ENCODE results near the gene CD200.

Gene CD200

DNA sequence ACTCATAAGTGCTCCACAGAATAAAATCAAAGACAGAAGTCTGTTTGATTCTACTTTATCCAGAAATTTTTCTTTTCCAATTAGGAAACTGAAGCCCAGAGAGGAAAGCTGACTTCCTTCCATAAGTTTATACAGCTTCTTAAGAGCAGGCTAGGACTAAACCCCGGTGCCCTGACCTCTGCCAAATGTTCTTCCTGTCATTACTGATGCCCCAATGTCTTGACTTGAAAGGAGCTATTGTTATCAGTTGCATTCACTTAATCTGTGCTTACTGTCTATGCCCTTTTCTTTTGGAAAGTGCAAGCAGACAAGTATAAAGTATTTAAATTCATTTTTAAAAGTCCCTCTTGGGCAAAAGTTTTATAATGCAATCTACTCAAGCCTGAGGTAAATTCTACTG, 18.1 kb downstream of the CD200 start:
- no peak for TF ChIP-seq RAD21 (IDR thresholded peaks at IDR 0.05; ENCODE audit: low read depth)
- TF ChIP-seq, protein P1, sequence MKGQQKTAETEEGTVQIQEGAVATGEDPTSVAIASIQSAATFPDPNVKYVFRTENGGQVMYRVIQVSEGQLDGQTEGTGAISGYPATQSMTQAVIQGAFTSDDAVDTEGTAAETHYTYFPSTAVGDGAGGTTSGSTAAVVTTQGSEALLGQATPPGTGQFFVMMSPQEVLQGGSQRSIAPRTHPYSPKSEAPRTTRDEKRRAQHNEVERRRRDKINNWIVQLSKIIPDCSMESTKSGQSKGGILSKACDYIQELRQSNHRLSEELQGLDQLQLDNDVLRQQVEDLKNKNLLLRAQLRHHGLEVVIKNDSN (IDR thresholded peaks at IDR 0.05) = no peak
- no peak for TF ChIP-seq CEBPB (IDR thresholded peaks at IDR 0.05)
- TF ChIP-seq, protein P2, sequence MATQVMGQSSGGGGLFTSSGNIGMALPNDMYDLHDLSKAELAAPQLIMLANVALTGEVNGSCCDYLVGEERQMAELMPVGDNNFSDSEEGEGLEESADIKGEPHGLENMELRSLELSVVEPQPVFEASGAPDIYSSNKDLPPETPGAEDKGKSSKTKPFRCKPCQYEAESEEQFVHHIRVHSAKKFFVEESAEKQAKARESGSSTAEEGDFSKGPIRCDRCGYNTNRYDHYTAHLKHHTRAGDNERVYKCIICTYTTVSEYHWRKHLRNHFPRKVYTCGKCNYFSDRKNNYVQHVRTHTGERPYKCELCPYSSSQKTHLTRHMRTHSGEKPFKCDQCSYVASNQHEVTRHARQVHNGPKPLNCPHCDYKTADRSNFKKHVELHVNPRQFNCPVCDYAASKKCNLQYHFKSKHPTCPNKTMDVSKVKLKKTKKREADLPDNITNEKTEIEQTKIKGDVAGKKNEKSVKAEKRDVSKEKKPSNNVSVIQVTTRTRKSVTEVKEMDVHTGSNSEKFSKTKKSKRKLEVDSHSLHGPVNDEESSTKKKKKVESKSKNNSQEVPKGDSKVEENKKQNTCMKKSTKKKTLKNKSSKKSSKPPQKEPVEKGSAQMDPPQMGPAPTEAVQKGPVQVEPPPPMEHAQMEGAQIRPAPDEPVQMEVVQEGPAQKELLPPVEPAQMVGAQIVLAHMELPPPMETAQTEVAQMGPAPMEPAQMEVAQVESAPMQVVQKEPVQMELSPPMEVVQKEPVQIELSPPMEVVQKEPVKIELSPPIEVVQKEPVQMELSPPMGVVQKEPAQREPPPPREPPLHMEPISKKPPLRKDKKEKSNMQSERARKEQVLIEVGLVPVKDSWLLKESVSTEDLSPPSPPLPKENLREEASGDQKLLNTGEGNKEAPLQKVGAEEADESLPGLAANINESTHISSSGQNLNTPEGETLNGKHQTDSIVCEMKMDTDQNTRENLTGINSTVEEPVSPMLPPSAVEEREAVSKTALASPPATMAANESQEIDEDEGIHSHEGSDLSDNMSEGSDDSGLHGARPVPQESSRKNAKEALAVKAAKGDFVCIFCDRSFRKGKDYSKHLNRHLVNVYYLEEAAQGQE (IDR thresholded peaks at IDR 0.05; ENCODE audit: low read depth) = no peak
- TF ChIP-seq, protein P3, sequence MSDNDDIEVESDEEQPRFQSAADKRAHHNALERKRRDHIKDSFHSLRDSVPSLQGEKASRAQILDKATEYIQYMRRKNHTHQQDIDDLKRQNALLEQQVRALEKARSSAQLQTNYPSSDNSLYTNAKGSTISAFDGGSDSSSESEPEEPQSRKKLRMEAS (IDR thresholded peaks at IDR 0.05) = no peak
- no peak for TF ChIP-seq NFIC (IDR thresholded peaks at IDR 0.05)
- no peak for TF ChIP-seq FOXM1 (IDR thresholded peaks at IDR 0.05; ENCODE audit: borderline replicate concordance, low read depth)

DNA sequence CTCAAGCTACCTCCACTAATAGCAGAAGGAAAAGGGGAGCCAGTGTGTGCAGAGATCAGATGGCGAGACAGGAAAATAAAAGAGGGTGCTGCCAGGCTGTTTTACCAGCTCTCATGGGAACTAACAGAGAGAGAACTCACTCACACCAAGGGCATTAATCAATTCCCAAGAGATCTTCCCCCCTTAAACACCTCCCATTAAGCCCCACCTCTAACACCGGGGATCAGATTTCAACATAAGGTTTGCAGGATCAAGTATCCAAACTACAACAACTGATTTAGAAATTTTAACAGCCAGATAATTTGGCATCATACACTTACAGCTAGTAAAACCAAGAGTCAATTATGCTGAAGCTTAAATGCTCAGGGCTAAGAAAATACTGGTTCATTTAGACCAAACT, 18.9 kb downstream of the CD200 start:
- TF ChIP-seq TEAD4 (IDR thresholded peaks at IDR 0.05) (no peak), TCF12 (IDR thresholded peaks at IDR 0.05; ENCODE audit: low read depth) (no peak), EP300 (IDR thresholded peaks at IDR 0.05; ENCODE audit: borderline replicate concordance) (no peak), CEBPB (IDR thresholded peaks at IDR 0.05) (no peak), YY1 (IDR thresholded peaks at IDR 0.05; ENCODE audit: low read depth) (no peak), FOXM1 (IDR thresholded peaks at IDR 0.05; ENCODE audit: borderline replicate concordance, low read depth) (no peak), TAF1 (IDR thresholded peaks at IDR 0.05; ENCODE audit: low read depth) (no peak), RAD21 (IDR thresholded peaks at IDR 0.05; ENCODE audit: low read depth) (no peak), CREB1 (IDR thresholded peaks at IDR 0.05; ENCODE audit: low read depth) (no peak), ZBTB7A (IDR thresholded peaks at IDR 0.05; ENCODE audit: low read depth) (no peak), NFIC (IDR thresholded peaks at IDR 0.05) (no peak), EGR1 (IDR thresholded peaks at IDR 0.05) (no peak)
- TF ChIP-seq, protein P1 (IDR thresholded peaks at IDR 0.05) = no peak
- TF ChIP-seq, protein P2 (IDR thresholded peaks at IDR 0.05; ENCODE audit: low read depth) = no peak
- TF ChIP-seq, protein P3 (IDR thresholded peaks at IDR 0.05) = no peak

DNA sequence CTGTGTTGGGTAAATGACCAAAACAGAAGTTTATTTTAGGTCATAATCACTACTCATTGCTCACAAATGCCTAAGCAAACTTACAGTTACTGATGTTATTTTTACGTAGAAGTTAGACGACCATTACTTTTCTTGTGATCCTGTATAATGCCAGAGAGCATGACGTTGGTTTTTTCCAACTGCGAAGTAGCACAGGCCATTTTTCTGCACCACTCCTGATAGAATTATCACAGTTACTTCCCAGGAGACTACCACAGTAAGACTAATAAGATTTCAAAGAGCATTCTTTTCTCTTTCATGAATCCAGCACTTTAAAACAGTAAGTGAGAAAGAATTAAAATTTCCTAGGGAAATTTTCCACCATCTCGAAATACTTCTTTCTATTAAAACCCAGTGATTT, 19.8 kb downstream of the CD200 start:
- TF ChIP-seq RAD21 (IDR thresholded peaks at IDR 0.05; ENCODE audit: low read depth) (no peak), FOXM1 (IDR thresholded peaks at IDR 0.05; ENCODE audit: borderline replicate concordance, low read depth) (no peak), CREB1 (IDR thresholded peaks at IDR 0.05; ENCODE audit: low read depth) (no peak), TEAD4 (IDR thresholded peaks at IDR 0.05) (no peak), TAF1 (IDR thresholded peaks at IDR 0.05; ENCODE audit: low read depth) (no peak), EP300 (IDR thresholded peaks at IDR 0.05; ENCODE audit: borderline replicate concordance) (no peak), CEBPB (IDR thresholded peaks at IDR 0.05) (no peak), EGR1 (IDR thresholded peaks at IDR 0.05) (no peak), NFIC (IDR thresholded peaks at IDR 0.05) (no peak), ZBTB7A (IDR thresholded peaks at IDR 0.05; ENCODE audit: low read depth) (no peak), YY1 (IDR thresholded peaks at IDR 0.05; ENCODE audit: low read depth) (no peak), TCF12 (IDR thresholded peaks at IDR 0.05; ENCODE audit: low read depth) (no peak)
- TF ChIP-seq, protein P3 (IDR thresholded peaks at IDR 0.05) = no peak
- TF ChIP-seq, protein P1 (IDR thresholded peaks at IDR 0.05) = no peak
- TF ChIP-seq, protein P2 (IDR thresholded peaks at IDR 0.05; ENCODE audit: low read depth) = no peak

DNA sequence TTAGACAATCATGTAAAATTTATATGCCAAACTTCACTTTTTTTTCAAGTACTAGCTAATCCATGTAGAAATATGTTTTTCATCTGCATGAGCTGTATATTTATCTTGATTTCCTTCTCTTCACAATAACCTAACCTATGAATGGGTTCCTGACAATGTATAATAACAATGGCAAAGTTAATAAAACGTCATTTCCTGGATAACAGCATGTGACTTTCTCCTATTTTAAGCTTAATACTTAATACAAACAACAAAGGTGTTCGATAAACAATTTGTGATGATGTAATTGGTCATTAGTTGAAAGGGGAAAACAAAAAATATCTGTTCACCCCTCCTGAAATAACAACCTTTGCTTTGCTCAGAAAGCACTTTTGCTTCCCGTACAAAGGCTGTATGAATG, 20.4 kb downstream of the CD200 start:
- TF ChIP-seq, protein P1 (IDR thresholded peaks at IDR 0.05) = no peak
- TF ChIP-seq YY1 (IDR thresholded peaks at IDR 0.05; ENCODE audit: low read depth) (no peak), EP300 (IDR thresholded peaks at IDR 0.05; ENCODE audit: borderline replicate concordance) (no peak), CEBPB (IDR thresholded peaks at IDR 0.05) (no peak), NFIC (IDR thresholded peaks at IDR 0.05) (no peak), EGR1 (IDR thresholded peaks at IDR 0.05) (no peak), TEAD4 (IDR thresholded peaks at IDR 0.05) (no peak), FOXM1 (IDR thresholded peaks at IDR 0.05; ENCODE audit: borderline replicate concordance, low read depth) (no peak), TCF12 (IDR thresholded peaks at IDR 0.05; ENCODE audit: low read depth) (no peak)
- TF ChIP-seq, protein P3 (IDR thresholded peaks at IDR 0.05) = no peak
- TF ChIP-seq, protein P2 (IDR thresholded peaks at IDR 0.05; ENCODE audit: low read depth) = no peak
